Activated CD4-positive, alpha-beta T cell treated with anti-CD3 and anti-CD28 coated beads, Interleukin-2, amount 50 U/mL, for 1 hour (primary cell): ENCODE results near the gene PTTG1.

Experiments
- DNase-seq: peaks from one replicate; pipeline ENCODE4 v3.0.0-alpha.2; 2020

Gene PTTG1

GRCh38 chr5:160475864-160476438 is 54.3 kb downstream of the PTTG1 start:
- DNase-seq, result no peak

- no peak for DNase-seq
These were observed 55.8 kb downstream of the PTTG1 start for GRCh38 chr5:160477266-160477970.

- no peak for DNase-seq
These were observed 56.5 kb downstream of the PTTG1 start for GRCh38 chr5:160478163-160478562.
